Testis (tissue), 3 donors: Measurements from ENCODE around the gene LBHD2. TPM values are rescaled to one million over a fixed set of nuclear protein-coding genes. Genes with fewer than 3 reads are reported as not detected.
A peak's percentile ranks its signal among the peaks of the same experiment; 100 is the strongest.

Experiments used
- DNase-seq: peaks from one replicate; pipeline ENCODE4 v3.0.0-alpha.2; 2019
- H3K27ac ChIP-seq, 2 donors: fragments of 200-600 bp; sonication (generic); one replicate each; pipeline ENCODE4 v1.5.1; 2019
- H3K27me3 ChIP-seq: fragments of 200-600 bp; sonication (generic); one replicate; pipeline ENCODE4 v1.5.1; 2019
- H3K36me3 ChIP-seq: fragments of 200-600 bp; sonication (generic); one replicate; pipeline ENCODE4 v1.5.1; 2017; ENCODE audit warnings: low read depth; ENCODE audit errors: missing control alignments
- H3K4me1 ChIP-seq: fragments of 200-600 bp; sonication (generic); one replicate; pipeline ENCODE4 v1.5.1; 2019
- H3K4me3 ChIP-seq, 2 donors: fragments of 200-600 bp; sonication (generic); one replicate each; pipeline ENCODE4 v1.5.1; 2017 to 2019
- H3K9me3 ChIP-seq: fragments of 200-600 bp; sonication (generic); one replicate; pipeline ENCODE4 v1.5.1; 2017
- POLR2A ChIP-seq: fragments of 450-650 bp; IDR thresholded peaks from one replicate; pipeline ENCODE4 v1.6.1; 2017; ENCODE audit warnings: antibody characterized with exemption, mild to moderate bottlenecking, moderate library complexity
- WGBS, 2 donors: methylation state at CpG; one replicate each; pipeline ENCODE4 v1.1.5; 2018; 5-methylcytosine and 5-hydroxymethylcytosine counted together
- intact Hi-C: fragments of 100-400 bp; cut with DNase I; formaldehyde crosslinking; loops from one replicate; pipeline ENCODE4 v1.15.1; 2023; ENCODE audit warnings: low total_unique reads
- polyA plus RNA-seq: library from polyadenylated mRNA; stranded (reverse); fragments of 350-450 nt; fragmentation: Illumina TruSeq; extraction: RNeasy Lipid Tissue Mini Kit (QIAGEN cat#74804); gene quantifications from one replicate; pipeline ENCODE4 v1.2.3, GENCODE V29; 2014; ENCODE audit warnings: low read depth, low replicate concordance; ENCODE audit not compliant: insufficient read depth
- total RNA-seq, 2 donors: library from RNA; depleted of rRNA; stranded (reverse); fragments of >200 nt; gene quantifications; one replicate each; pipeline ENCODE4 v1.2.3, GENCODE V29; 2016
- TF ChIP-seq, protein P1 (sequence below), 3 experiments: fragments of 450-650 bp in 2 of 3; fragments of 200-600 bp in 1 of 3; sonication (generic) in 1 of 3; IDR thresholded peaks; one replicate each; pipeline ENCODE4 v1.5.1; 2016 to 2019; ENCODE audit warnings: antibody characterized with exemption in 3 of 3, mild to moderate bottlenecking in 2 of 3, moderate library complexity in 1 of 3

Gene LBHD2
- total and polyA plus RNA-seq, 3 donors from 2014 or later = 1.9 to 5.6 (median 3.9) TPM

DNA sequence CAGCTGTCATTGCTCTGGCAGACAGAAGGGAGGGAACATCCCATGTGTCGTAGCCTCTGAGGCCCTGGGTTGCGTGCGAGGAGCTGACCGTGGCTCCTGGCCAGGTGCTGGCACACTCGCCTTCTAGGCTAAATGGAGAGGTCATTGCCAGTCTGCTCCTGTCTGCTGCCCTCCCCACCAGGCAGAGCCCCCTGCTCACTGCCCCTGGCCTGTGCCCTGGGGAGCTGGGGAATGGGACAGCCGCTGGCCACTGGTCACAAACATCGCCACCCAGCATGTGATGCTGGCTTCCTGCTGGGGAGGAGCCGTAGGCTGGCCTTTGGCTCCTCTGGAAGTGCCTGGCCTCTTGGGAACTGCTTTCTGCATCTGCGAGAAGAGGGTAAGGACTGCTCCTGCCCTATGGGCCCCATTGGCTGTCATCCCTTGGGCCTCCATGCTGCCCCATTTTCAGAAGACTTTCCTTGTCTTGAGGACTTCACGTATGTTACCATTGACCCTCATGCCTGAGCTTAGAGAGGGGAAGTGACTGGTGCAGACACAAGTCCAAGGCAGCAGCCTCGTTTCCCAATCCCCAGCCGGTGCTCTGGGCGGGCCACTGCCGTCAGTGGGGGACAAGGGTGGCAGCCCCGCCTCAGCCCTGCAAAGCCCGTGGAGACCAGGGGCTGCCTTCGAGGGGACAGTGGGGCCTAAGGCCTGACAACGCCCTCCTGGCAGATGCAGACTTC is 37.3 kb downstream of the LBHD2 start:
- Histone ChIP-seq H3K27me3 (no peaks in the 10 kb centered on the region), H3K4me1 (peaks cover 33% of the 10 kb centered on the region), H3K4me3 (peak overlapping the region in 1 of 2 donors; percentile 64), H3K36me3 (no peaks in the 10 kb centered on the region), H3K9me3 (no peaks in the 10 kb centered on the region), H3K27ac (peak overlapping the region; percentile 37 to 83)
- WGBS, 2 donors = 51 to 54% methylated on average over 11 to 18 of the region's 18 CpGs
- intact Hi-C loops = loop anchor here (10.0 kb wide), 1 partner anchor 154 kb away; no protein-coding TSS in a partner anchor
- TF ChIP-seq, protein P1, sequence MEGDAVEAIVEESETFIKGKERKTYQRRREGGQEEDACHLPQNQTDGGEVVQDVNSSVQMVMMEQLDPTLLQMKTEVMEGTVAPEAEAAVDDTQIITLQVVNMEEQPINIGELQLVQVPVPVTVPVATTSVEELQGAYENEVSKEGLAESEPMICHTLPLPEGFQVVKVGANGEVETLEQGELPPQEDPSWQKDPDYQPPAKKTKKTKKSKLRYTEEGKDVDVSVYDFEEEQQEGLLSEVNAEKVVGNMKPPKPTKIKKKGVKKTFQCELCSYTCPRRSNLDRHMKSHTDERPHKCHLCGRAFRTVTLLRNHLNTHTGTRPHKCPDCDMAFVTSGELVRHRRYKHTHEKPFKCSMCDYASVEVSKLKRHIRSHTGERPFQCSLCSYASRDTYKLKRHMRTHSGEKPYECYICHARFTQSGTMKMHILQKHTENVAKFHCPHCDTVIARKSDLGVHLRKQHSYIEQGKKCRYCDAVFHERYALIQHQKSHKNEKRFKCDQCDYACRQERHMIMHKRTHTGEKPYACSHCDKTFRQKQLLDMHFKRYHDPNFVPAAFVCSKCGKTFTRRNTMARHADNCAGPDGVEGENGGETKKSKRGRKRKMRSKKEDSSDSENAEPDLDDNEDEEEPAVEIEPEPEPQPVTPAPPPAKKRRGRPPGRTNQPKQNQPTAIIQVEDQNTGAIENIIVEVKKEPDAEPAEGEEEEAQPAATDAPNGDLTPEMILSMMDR (IDR thresholded peaks at IDR 0.05) = no peak
- TF ChIP-seq POLR2A = no peak
- no peak for DNase-seq

DNA sequence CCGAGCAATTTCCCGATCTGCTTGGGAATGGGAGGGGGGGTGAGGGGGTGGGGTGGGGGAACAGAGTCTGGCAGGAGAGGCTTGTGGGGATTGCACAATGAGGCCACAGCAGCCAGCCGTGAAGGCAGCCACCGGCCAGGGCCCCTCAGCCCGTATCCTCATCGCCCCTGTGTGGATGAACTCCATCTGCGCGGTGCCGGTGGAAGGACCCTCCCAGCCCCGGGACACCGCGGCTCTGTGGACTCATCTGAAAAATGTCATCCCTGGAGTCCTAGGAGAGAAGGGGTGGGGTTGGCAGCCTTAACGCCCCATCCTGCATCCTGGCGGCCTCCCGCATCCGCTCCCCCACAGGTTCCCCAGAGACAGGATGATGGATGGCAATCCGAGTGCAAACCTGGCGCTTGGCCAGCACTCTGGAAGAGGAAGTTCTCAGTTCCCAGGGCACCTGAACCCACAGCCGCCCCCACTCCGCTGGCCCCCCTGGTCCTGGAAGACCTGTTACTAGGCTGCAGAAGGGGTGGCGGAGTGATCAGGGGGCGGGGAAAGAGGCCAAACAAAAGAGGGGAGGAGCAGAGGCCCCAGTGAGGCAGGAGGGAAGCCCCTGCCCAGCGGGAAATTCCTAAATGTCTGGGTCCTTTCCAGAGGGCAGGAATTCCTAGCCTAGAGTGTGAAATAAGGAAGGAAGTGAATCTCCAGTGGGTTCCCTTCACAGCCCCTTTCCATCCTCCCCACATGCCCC is 38.0 kb downstream of the LBHD2 start:
- no peak for TF ChIP-seq POLR2A
- DNase-seq = peak; percentile 72
- Histone ChIP-seq H3K27ac (peak overlapping the region; percentile 37 to 83), H3K27me3 (no peaks in the 10 kb centered on the region), H3K36me3 (no peaks in the 10 kb centered on the region), H3K4me1 (peaks cover 37% of the 10 kb centered on the region), H3K4me3 (peak overlapping the region in 1 of 2 donors; percentile 64), H3K9me3 (no peaks in the 10 kb centered on the region)
- WGBS, 2 donors = 0 to 12% methylated on average over 5 to 21 of the region's 23 CpGs
- intact Hi-C loops = loop anchor here (10.0 kb wide), 1 partner anchor 153 kb away; no protein-coding TSS in a partner anchor

DNA sequence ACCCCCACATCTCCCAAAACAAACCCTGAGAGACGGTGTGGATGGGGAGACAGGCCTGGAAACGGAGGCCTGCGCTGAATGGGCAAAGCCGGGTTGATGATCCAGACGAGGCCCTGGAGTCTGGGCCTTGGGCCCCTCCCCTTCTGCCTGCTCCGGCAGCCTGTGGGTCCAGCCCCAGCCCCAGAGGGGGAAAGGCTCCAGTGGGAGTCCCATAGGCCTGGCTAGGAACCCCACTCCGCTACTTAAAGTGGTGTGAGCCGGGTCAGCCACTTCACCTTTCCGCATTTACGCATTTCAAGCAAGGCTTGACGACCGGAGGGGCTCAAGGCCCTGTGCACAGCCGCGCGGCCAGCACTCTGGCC is 38.6 kb downstream of the LBHD2 start:
- DNase-seq = no peak
- TF ChIP-seq POLR2A = no peak
- TF ChIP-seq, protein P1 (IDR thresholded peaks at IDR 0.05) = no peak
- WGBS, 2 donors = 10 to 34% methylated on average over 6 to 15 of the region's 15 CpGs
- H3K27ac ChIP-seq = peak overlapping the region; percentile 37 to 83
- H3K9me3 ChIP-seq = no peaks in the 10 kb centered on the region
- H3K27me3 ChIP-seq = no peaks in the 10 kb centered on the region
- intact Hi-C loops = loop anchor here (10.0 kb wide), 1 partner anchor 152 kb away; no protein-coding TSS in a partner anchor
- peaks cover 37% of the 10 kb centered on the region for H3K4me1 ChIP-seq
- H3K4me3 ChIP-seq = peak overlapping the region; percentile 58 to 64
- H3K36me3 ChIP-seq = no peaks in the 10 kb centered on the region

DNA sequence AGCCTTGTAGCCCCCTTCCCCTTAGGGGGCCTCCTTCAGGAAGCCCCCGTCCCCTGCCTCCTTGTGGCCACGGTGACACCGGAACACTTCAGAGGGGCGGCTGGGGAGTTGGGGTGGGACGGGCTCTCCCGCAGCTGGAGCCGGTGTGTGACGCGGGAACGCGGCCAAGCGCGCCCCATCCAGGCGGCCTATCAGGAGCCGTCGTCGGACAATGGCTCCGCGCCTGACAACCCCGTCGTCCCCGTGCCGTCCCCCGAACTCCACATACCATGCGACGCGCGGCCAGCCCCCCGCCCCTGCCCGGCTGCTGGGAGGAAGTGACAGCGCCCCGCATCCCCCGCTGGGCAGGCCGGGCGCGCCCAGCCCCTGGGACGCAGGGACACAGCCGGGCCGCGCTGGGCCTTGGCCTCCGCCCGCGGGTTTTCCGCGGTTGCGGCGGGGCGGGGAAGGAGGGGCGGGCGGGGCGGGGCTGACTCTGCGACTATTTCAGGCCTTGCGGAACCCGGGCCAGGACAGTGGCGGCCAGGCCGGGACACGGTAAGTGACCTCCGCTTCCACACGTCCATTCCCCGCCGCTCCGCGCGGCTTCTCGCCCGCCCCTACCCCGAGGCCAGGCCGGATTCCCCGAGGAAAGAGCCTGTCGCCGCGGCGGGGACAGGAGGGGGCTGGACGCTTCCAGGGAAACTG is 39.1 kb downstream of the LBHD2 start, which contains the start of gene TNFAIP2:
TSS of gene TNFAIP2 (plus strand) at position 515 of the 687 bp plus-strand sequence. CDS start 2,997 bp downstream, outside the sequence.
- Histone ChIP-seq H3K9me3 (no peaks in the 10 kb centered on the region), H3K27me3 (no peaks in the 10 kb centered on the region), H3K27ac (peak within 1 kb of the TSS; percentile 37 to 83), H3K4me3 (peak within 1 kb of the TSS; percentile 58 to 64), H3K4me1 (peaks cover 36% of the 10 kb centered on the region), H3K36me3 (no peaks in the 10 kb centered on the region)
- WGBS, 2 donors = 2% methylated on average over 45 of the region's 74 CpGs; no CpG with 5 or more reads in 1 of the 2 donors
- no peak for DNase-seq
- intact Hi-C loops = loop anchor here (10.0 kb wide), 1 partner anchor 152 kb away; no protein-coding TSS in a partner anchor
- TF ChIP-seq, protein P1 (IDR thresholded peaks at IDR 0.05) = no peak
- no peak for TF ChIP-seq POLR2A
